HG03558 (cell line): Measurements from ENCODE around the gene AFTPH.

ENCODE experiments used
- ATAC-seq: cut with Tn5 transposase; IDR thresholded peaks from one replicate; pipeline ENCODE4 v1.9.1; 2021; ENCODE audit warnings: moderate number of reproducible peaks; ENCODE audit not compliant: unreplicated experiment; ENCODE audit errors: extremely low read depth

Gene AFTPH, protein sequence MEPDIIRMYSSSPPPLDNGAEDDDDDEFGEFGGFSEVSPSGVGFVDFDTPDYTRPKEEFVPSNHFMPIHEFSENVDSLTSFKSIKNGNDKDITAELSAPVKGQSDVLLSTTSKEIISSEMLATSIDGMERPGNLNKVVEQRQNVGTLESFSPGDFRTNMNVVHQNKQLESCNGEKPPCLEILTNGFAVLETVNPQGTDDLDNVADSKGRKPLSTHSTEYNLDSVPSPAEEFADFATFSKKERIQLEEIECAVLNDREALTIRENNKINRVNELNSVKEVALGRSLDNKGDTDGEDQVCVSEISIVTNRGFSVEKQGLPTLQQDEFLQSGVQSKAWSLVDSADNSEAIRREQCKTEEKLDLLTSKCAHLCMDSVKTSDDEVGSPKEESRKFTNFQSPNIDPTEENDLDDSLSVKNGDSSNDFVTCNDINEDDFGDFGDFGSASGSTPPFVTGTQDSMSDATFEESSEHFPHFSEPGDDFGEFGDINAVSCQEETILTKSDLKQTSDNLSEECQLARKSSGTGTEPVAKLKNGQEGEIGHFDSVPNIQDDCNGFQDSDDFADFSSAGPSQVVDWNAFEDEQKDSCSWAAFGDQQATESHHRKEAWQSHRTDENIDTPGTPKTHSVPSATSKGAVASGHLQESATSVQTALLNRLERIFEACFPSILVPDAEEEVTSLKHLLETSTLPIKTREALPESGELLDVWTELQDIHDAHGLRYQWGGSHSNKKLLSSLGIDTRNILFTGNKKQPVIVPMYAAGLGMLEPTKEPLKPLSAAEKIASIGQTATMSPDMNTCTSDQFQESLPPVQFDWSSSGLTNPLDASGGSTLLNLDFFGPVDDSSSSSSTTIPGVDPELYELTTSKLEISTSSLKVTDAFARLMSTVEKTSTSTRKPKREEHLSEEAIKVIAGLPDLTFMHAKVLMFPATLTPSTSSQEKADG

DNA sequence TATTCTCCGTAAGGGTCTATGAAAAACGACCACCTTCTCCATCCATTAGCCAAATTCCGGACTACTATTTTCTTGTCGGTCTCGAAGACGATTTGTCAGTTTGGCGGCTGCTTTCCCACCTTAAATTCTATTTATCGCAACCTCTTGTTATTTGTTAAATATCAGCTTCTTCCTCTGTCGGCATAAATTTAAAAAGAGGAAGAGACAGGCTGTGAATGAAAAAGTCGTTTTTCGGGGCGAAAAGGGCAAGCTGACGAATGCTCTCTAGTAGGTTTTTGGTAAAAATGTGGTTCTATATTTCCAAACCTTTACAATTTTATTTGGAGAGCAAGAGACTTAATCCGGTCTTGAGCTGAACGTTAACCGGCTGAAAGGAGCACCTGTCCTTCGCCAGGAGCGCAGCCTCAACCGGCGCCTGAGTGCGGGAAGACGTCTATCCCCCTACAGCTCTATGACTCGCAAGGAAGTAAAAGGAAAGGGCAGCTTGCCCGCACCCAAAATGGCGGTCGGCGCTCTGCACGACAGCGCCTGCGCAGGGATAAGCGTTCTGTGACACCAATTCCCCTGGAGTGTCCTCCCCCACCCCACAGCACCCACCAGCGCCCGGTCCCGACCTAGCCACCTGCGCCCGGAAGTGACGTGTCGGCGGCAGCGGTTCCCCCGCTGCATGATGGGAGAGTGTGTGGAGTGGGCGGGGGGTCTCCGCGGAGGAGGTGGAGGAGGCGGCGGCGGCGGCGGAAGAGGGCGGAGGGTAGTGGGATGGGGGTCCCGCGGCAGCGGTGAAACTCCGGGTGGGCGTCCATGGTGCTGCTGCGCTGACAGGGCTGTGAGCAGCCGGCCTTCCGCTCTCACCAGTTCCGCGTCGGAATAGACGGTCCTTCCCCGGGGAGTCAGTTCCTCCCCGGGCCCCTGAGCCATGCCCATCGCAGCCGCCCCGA, at the start of gene AFTPH:
AFTPH (plus strand) TSS at position 663 of the 938 bp plus-strand sequence. CDS start 27,147 bp downstream, outside the sequence.
- ATAC-seq, result peak; percentile 62

DNA sequence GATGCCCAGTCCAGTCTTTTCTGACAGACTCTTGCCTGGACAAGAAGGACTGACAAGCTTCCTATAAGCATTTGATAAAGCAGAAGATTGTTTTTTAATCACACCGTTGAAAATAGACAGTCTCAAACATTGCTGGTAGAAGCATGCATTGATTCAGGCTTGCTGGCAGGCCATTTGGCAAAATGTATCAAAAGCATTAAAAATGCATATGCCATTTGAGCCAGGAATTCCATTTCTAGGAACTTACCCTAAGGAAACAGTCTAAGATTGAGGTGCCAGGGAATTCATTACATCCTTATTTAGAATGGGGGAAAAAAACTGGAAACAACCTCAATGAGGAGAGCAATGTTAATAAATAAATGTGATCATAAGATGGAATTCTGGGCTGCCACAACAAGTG, 49.5 kb upstream of the AFTPH start:
- no peak for ATAC-seq

GRCh38 chr2:64477037-64477436, 47.1 kb upstream of the AFTPH start:
- no peak for ATAC-seq

GRCh38 chr2:64477979-64478378, 46.1 kb upstream of the AFTPH start:
- ATAC-seq, result no peak

DNA sequence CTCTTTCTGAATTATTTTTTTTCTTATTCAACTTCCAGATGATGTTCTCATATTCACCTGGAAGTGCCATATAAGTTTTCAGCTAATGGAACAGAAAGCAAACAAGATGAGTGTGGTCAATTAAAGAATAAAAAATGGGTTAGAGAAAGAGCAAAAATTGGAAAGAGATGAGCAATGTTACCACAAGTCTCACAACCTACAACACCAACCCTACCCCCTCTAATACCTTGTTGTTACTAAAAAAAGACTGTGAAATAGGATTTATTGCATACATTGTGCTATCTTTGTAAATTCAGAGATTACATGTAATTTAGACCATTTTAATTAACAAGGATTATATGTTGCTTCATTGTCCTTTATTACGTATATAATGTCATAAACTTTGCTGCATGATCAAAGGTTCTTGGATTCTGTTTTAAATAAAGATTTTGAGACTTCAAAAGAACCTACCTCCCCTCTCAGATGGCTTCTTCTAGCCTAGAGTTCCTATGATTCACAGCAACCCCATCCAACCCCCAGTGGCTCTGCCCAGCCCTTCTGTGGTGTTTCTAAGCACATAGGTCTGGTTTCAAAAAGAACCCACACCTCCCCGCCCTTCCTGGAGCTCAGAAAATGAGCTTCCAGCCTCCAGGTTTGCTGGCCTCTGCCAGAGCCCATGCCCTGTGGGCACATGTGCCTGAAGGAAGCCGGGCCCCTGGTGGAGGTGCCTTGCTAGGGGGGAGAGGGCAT, 45.5 kb upstream of the AFTPH start:
- no peak for ATAC-seq

- no peak for ATAC-seq
These were observed 44.6 kb upstream of the AFTPH start for GRCh38 chr2:64479259-64480117.

GRCh38 chr2:64481665-64482064, 42.5 kb upstream of the AFTPH start:
- no peak for ATAC-seq

DNA sequence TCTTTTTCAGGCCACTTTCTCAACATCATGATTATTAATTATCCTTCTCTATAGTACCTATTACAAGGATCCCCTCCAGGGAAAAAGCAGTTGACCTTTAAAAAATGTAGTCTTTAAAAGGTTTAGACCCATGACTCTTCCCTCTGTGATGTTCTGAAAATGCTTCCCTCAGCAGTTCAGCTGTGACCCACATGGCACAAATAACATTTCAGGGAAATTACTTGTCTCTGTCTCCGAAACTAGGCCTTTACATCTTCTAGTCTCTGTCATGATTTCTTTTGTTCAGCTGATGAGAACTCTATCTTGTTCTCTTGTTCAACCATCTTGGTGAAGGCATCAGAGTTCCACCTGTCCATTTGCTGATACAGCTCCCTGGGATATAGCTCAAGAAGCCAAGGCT, 41.9 kb upstream of the AFTPH start:
- no peak for ATAC-seq

- no peak for ATAC-seq
These were observed 41.2 kb upstream of the AFTPH start for GRCh38 chr2:64482765-64483504.

GRCh38 chr2:64485331-64485730, 38.8 kb upstream of the AFTPH start:
- ATAC-seq, result no peak

DNA sequence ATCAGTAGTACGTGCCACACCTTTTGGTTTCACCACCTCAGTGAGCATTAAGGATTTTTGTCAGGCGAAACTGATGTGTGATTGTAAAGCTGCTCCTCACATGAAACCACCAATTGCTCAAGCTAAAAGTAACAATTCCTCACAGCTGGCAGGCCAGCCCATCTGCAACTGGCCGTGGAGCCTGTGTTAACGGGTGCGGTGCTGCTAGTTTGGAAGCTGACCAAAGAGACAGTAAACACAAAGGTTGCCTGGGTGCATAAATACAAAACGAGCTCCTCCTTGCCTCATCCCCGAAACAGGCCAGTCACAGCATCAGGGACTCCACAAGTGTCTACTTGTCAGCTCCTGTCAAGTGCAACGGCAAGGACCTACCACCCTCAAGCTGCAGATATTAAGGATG, 38.2 kb upstream of the AFTPH start:
- ATAC-seq, result no peak

- ATAC-seq, result no peak
These were observed 36.7 kb upstream of the AFTPH start for GRCh38 chr2:64487256-64488049.

DNA sequence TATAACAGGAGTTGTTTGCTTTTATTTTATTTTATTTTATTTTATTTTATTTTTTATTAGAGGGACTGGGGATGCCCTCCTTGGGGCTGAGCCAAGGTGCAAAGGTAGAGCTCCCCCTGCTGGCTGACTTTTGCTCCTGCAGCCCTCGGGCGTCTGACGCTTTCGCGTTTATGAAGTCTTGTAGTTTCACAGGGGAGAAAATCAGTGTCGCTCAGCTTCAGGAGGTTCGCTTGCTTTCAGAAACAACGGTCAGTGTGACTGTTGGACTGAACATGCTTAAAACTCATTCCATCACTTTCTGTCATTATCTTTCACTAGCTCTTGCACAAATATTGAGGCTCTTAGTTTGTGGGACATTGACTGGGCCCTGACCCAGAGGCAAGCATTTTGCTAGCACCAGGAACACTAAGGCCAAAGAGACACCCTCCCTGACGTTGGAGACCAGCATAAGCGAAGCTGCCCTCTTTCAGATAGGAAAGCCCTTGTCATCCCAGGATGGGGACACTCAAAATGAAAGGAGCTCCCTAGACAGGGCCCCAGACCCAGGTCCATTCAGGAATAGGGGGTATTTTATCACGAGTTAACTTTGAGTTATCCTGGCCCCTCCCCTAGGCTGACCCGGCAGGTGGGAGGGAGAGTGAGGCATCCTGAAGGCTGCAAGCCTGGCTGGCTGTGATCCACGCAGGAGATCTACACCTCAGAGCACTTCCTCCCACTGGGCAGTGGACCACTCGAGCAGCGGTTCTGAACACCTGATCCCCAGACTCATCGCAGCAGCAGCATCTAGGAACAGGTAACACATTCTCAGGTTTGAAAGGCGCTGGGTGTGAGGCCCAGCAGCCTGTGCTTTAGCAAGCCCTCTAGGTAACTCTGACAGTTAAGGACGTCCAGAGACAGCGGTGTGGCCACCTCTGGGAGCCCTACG, 35.8 kb upstream of the AFTPH start:
- ATAC-seq, result no peak

GRCh38 chr2:64489081-64489751, 34.9 kb upstream of the AFTPH start:
- no peak for ATAC-seq

- ATAC-seq, result no peak
These were observed 32.7 kb upstream of the AFTPH start for GRCh38 chr2:64491426-64491825.

- ATAC-seq, result no peak
These were observed 31.9 kb upstream of the AFTPH start for GRCh38 chr2:64492272-64492671.
